MM.1S (cell line): ENCODE results near the gene GRIN2D.

Experiments used
- DNase-seq: peaks from one replicate; pipeline ENCODE4 v3.0.0-alpha.2; 2015
- H2AFZ ChIP-seq: fragments of 300-600 bp; sonication (generic); 2 replicates; pipeline ENCODE4 v1.6.0; 2016; ENCODE audit warnings: antibody characterized with exemption, low read length
- H3F3A ChIP-seq: fragments of 300-600 bp; sonication (generic); 2 replicates; pipeline ENCODE4 v1.6.1; 2016; ENCODE audit warnings: mild to moderate bottlenecking, antibody characterized with exemption, low read length, moderate library complexity, mixed read lengths; ENCODE audit not compliant: insufficient read depth
- H3K27ac ChIP-seq: fragments of 300-600 bp; sonication (generic); 2 replicates; pipeline ENCODE4 v1.5.1; 2016; ENCODE audit warnings: mild to moderate bottlenecking, low read length
- H3K27me3 ChIP-seq: fragments of 300-600 bp; sonication (generic); replicated peaks from 2 replicates; pipeline ENCODE4 v1.6.0; 2016; ENCODE audit warnings: low read length; ENCODE audit not compliant: insufficient read depth
- H3K36me3 ChIP-seq: fragments of 300-600 bp; sonication (generic); replicated peaks from 2 replicates; pipeline ENCODE4 v1.6.1; 2016; ENCODE audit warnings: mild to moderate bottlenecking, low read length, mixed read lengths; ENCODE audit not compliant: insufficient read depth
- H3K4me1 ChIP-seq: fragments of 300-600 bp; sonication (generic); 2 replicates; pipeline ENCODE4 v1.6.1; 2016; ENCODE audit warnings: low read length, mixed read lengths
- H3K4me2 ChIP-seq: fragments of 300-600 bp; sonication (generic); 2 replicates; pipeline ENCODE4 v1.6.0; 2016; ENCODE audit warnings: low read depth, low read length
- H3K4me3 ChIP-seq: fragments of 300-600 bp; sonication (generic); 2 replicates; pipeline ENCODE4 v1.5.1; 2016; ENCODE audit warnings: low read length, mixed read lengths
- H3K79me2 ChIP-seq: fragments of 300-600 bp; sonication (generic); 2 replicates; pipeline ENCODE4 v1.6.1; 2016; ENCODE audit warnings: mixed run types, low read length, mixed read lengths
- H3K9ac ChIP-seq: fragments of 300-600 bp; sonication (generic); 2 replicates; pipeline ENCODE4 v1.6.1; 2016; ENCODE audit warnings: low read length, mixed read lengths
- H3K9me2 ChIP-seq: fragments of 300-600 bp; sonication (generic); replicated peaks from 2 replicates; pipeline ENCODE4 v1.6.1; 2016; ENCODE audit warnings: mild to moderate bottlenecking, low read length, mixed read lengths; ENCODE audit not compliant: insufficient read depth
- H3K9me3 ChIP-seq: fragments of 300-600 bp; sonication (generic); replicated peaks from 2 replicates; pipeline ENCODE4 v1.6.1; 2016; ENCODE audit warnings: mild to moderate bottlenecking, low read length, mixed read lengths; ENCODE audit not compliant: insufficient read depth
- H4K20me1 ChIP-seq: fragments of 300-600 bp; sonication (generic); 2 replicates; pipeline ENCODE4 v1.6.1; 2016; ENCODE audit warnings: mild to moderate bottlenecking, low read length, moderate library complexity, mixed read lengths; ENCODE audit not compliant: insufficient read depth
- CTCF ChIP-seq: fragments of 300-600 bp; sonication (generic); IDR thresholded peaks from 2 replicates; pipeline ENCODE4 v1.5.1; 2016; ENCODE audit warnings: antibody characterized with exemption, low read length, mixed read lengths
- EZH2 ChIP-seq: fragments of 300-600 bp; sonication (generic); optimal IDR thresholded peaks from 2 replicates; pipeline ENCODE3; 2017; ENCODE audit warnings: low read depth, mild to moderate bottlenecking, antibody characterized with exemption, low read length, mixed read lengths
- EZH2phosphoT487 ChIP-seq: fragments of 300-600 bp; sonication (generic); IDR thresholded peaks from 2 replicates; pipeline ENCODE4 v1.6.1; 2018; ENCODE audit warnings: antibody characterized with exemption, low read length

The GRIN2D gene

GRCh38 chr19:48393559-48394330 is at the start of gene GRIN2D:
GRIN2D (plus strand) TSS chr19:48393668; CDS start chr19:48398393, 4,725 bp downstream.
- H3K4me1 ChIP-seq = peaks cover 17% of the 10 kb centered on the region
- DNase-seq = no peak
- peaks cover 17% of the 10 kb centered on the region for H3F3A ChIP-seq
- no peak within 1 kb of the TSS for H3K4me2 ChIP-seq
- H3K27me3 ChIP-seq = peaks cover 51% of the 10 kb centered on the region
- H4K20me1 ChIP-seq = no peaks in the 10 kb centered on the region
- H3K27ac ChIP-seq = no peak within 1 kb of the TSS
- H3K36me3 ChIP-seq = no peaks in the 10 kb centered on the region
- no peaks in the 10 kb centered on the region for H3K9me3 ChIP-seq
- no peak within 1 kb of the TSS for H3K9ac ChIP-seq
- H3K9me2 ChIP-seq = no peaks in the 10 kb centered on the region
- no peak within 1 kb of the TSS for H2AFZ ChIP-seq
- H3K79me2 ChIP-seq = peaks cover 34% of the 10 kb centered on the region
- no peak for TF ChIP-seq EZH2
- TF ChIP-seq EZH2phosphoT487 = no peak; the same call in 1 of the 2 replicates
- no peak for TF ChIP-seq CTCF
- no peak within 1 kb of the TSS for H3K4me3 ChIP-seq

GRCh38 chr19:48344892-48345291 is 48.6 kb upstream of the GRIN2D start:
- DNase-seq = no peak
- H3K27me3 ChIP-seq = no peaks in the 10 kb centered on the region

GRCh38 chr19:48346191-48346590 is 47.3 kb upstream of the GRIN2D start:
- Histone ChIP-seq H3K79me2 (no peaks in the 10 kb centered on the region), H3K27ac (no peak overlapping the region), H4K20me1 (no peaks in the 10 kb centered on the region), H3K4me2 (no peak overlapping the region), H3K36me3 (no peaks in the 10 kb centered on the region), H3F3A (no peaks in the 10 kb centered on the region), H2AFZ (no peak overlapping the region), H3K9me2 (no peaks in the 10 kb centered on the region), H3K4me3 (no peak overlapping the region), H3K27me3 (no peaks in the 10 kb centered on the region), H3K9me3 (no peaks in the 10 kb centered on the region), H3K4me1 (no peaks in the 10 kb centered on the region), H3K9ac (no peak overlapping the region)
- TF ChIP-seq EZH2phosphoT487 = no peak
- no peak for TF ChIP-seq EZH2
- TF ChIP-seq CTCF = no peak
- no peak for DNase-seq

More at GRCh38 chr19:48344892-48345291, 48.6 kb upstream of the GRIN2D start:
- no peak overlapping the region for H3K9ac ChIP-seq
- no peaks in the 10 kb centered on the region for H3K9me3 ChIP-seq
- H3K36me3 ChIP-seq = no peaks in the 10 kb centered on the region
- no peaks in the 10 kb centered on the region for H3K4me1 ChIP-seq
- TF ChIP-seq CTCF (no peak), EZH2phosphoT487 (no peak), EZH2 (no peak)
- no peak overlapping the region for H3K4me3 ChIP-seq
- H2AFZ ChIP-seq = no peak overlapping the region
- no peaks in the 10 kb centered on the region for H3K9me2 ChIP-seq
- no peaks in the 10 kb centered on the region for H4K20me1 ChIP-seq
- H3K79me2 ChIP-seq = no peaks in the 10 kb centered on the region
- no peaks in the 10 kb centered on the region for H3F3A ChIP-seq
- no peak overlapping the region for H3K4me2 ChIP-seq
- H3K27ac ChIP-seq = no peak overlapping the region
